Mesendoderm (in vitro differentiated cells): ENCODE data around the gene PRKAG2.

Source experiments
- DNase-seq: peaks from one replicate; pipeline ENCODE4 v3.0.0; 2013
- H2AK5ac ChIP-seq: 2 replicates; pipeline ENCODE4 v1.6.1; 2013; ENCODE audit warnings: low read length, inconsistent platforms
- H2BK120ac ChIP-seq: 2 replicates; pipeline ENCODE4 v1.6.1; 2013; ENCODE audit warnings: low read depth, mild to moderate bottlenecking, low read length, moderate library complexity, mixed read lengths
- H2BK15ac ChIP-seq: replicated peaks from 2 replicates; pipeline ENCODE4 v1.6.1; 2013; ENCODE audit warnings: low read depth, mild to moderate bottlenecking, moderate library complexity
- H2BK5ac ChIP-seq: 2 replicates; pipeline ENCODE4 v1.6.1; 2013; ENCODE audit warnings: low read length, inconsistent platforms
- H3K18ac ChIP-seq: 2 replicates; pipeline ENCODE4 v1.6.1; 2013; ENCODE audit warnings: mild to moderate bottlenecking, low read length, mixed read lengths
- H3K23ac ChIP-seq: one replicate; pipeline ENCODE4 v1.6.1; 2013; ENCODE audit warnings: low read length
- H3K27ac ChIP-seq: 2 replicates; pipeline ENCODE4 v1.5.1; 2013; ENCODE audit warnings: low read depth, mild to moderate bottlenecking, inconsistent platforms, low read length, moderate library complexity
- H3K27me3 ChIP-seq: 2 replicates; pipeline ENCODE4 v1.6.1; 2013; ENCODE audit warnings: low read length, control low read depth, mild to moderate bottlenecking, inconsistent platforms; ENCODE audit not compliant: insufficient read depth, poor library complexity
- H3K36me3 ChIP-seq: 2 replicates; pipeline ENCODE4 v1.6.1; 2013; ENCODE audit warnings: low read length, inconsistent platforms; ENCODE audit not compliant: control insufficient read depth, insufficient read depth
- H3K4ac ChIP-seq: one replicate; pipeline ENCODE4 v1.6.1; 2013; ENCODE audit warnings: low read depth, mild to moderate bottlenecking, low read length, moderate library complexity
- H3K4me1 ChIP-seq: 2 replicates; pipeline ENCODE4 v1.6.1; 2013; ENCODE audit warnings: low read depth, low read length, inconsistent platforms; ENCODE audit not compliant: control insufficient read depth
- H3K4me2 ChIP-seq: 2 replicates; pipeline ENCODE4 v1.6.1; 2013; ENCODE audit warnings: low read length
- H3K4me3 ChIP-seq: 2 replicates; pipeline ENCODE4 v1.5.1; 2013; ENCODE audit warnings: mild to moderate bottlenecking, low read length
- H3K56ac ChIP-seq: one replicate; pipeline ENCODE4 v1.6.1; 2013; ENCODE audit warnings: low read length
- H3K79me1 ChIP-seq: 2 replicates; pipeline ENCODE4 v1.6.1; 2013; ENCODE audit warnings: low read length, inconsistent platforms
- H3K79me2 ChIP-seq: 2 replicates; pipeline ENCODE4 v1.6.1; 2013; ENCODE audit warnings: mild to moderate bottlenecking, low read length; ENCODE audit not compliant: control insufficient read depth, insufficient read depth
- H3K9ac ChIP-seq: 2 replicates; pipeline ENCODE4 v1.6.1; 2013; ENCODE audit warnings: low read length, inconsistent platforms
- H4K5ac ChIP-seq: one replicate; pipeline ENCODE4 v1.6.1; 2013; ENCODE audit warnings: low read length
- H4K8ac ChIP-seq: one replicate; pipeline ENCODE4 v1.6.1; 2013; ENCODE audit warnings: low read depth, mild to moderate bottlenecking, control low read depth, low read length, moderate library complexity
- WGBS: extraction: QIAGEN DNeasy Blood & Tissue Kit; methylation state at CpG from one replicate; pipeline ENCODE4 v1.1.7; 2013; ENCODE audit warnings: low lambda C conversion rate, missing lambda C conversion rate; ENCODE audit not compliant: insufficient coverage; ENCODE audit errors: extremely low coverage; 5-methylcytosine and 5-hydroxymethylcytosine counted together

PRKAG2 gene

GRCh38 chr7:151669762-151670161 is 207.2 kb downstream of the PRKAG2 start:
- no peak overlapping the region for H4K8ac ChIP-seq
- no peak overlapping the region for H3K56ac ChIP-seq
- H2BK120ac ChIP-seq = no peak overlapping the region
- H4K5ac ChIP-seq = no peak overlapping the region
- DNase-seq = no peak
- H3K4me2 ChIP-seq = no peak overlapping the region
- no peak overlapping the region for H3K23ac ChIP-seq
- H3K4ac ChIP-seq = no peak overlapping the region
- H3K79me2 ChIP-seq = no peaks in the 10 kb centered on the region
- no peak overlapping the region for H2AK5ac ChIP-seq
- H3K4me3 ChIP-seq = no peak overlapping the region
- H3K36me3 ChIP-seq = no peaks in the 10 kb centered on the region
- H3K27me3 ChIP-seq = no peaks in the 10 kb centered on the region
- H3K79me1 ChIP-seq = no peaks in the 10 kb centered on the region
- no peak overlapping the region for H3K27ac ChIP-seq
- H3K9ac ChIP-seq = no peak overlapping the region
- H2BK5ac ChIP-seq = no peak overlapping the region
- H3K4me1 ChIP-seq = peaks cover 3% of the 10 kb centered on the region
- H2BK15ac ChIP-seq = no peak overlapping the region
- no peak overlapping the region for H3K18ac ChIP-seq
- WGBS = no CpG with 5 or more reads among the region's 2 CpGs

- Histone ChIP-seq H3K79me1 (no peaks in the 10 kb centered on the region), H3K18ac (no peak overlapping the region), H4K5ac (no peak overlapping the region), H3K79me2 (no peaks in the 10 kb centered on the region), H3K56ac (no peak overlapping the region), H3K36me3 (no peaks in the 10 kb centered on the region), H3K4me3 (no peak overlapping the region), H2BK5ac (no peak overlapping the region), H3K27me3 (no peaks in the 10 kb centered on the region), H3K4me1 (peaks cover 3% of the 10 kb centered on the region), H3K27ac (no peak overlapping the region), H3K4ac (no peak overlapping the region), H2AK5ac (no peak overlapping the region), H3K23ac (no peak overlapping the region), H2BK15ac (no peak overlapping the region), H3K4me2 (no peak overlapping the region), H3K9ac (no peak overlapping the region), H2BK120ac (no peak overlapping the region), H4K8ac (no peak overlapping the region)
- WGBS = no CpG with 5 or more reads among the region's 3 CpGs
- DNase-seq = no peak
Measured at GRCh38 chr7:151666886-151667285, 210.0 kb downstream of the PRKAG2 start.

GRCh38 chr7:151665368-151665767 is 211.5 kb downstream of the PRKAG2 start:
- WGBS = no CpG with 5 or more reads among the region's 6 CpGs
- Histone ChIP-seq H3K4me2 (no peak overlapping the region), H3K36me3 (no peaks in the 10 kb centered on the region), H3K79me2 (no peaks in the 10 kb centered on the region), H3K4me3 (no peak overlapping the region), H2AK5ac (no peak overlapping the region), H4K5ac (no peak overlapping the region), H3K79me1 (no peaks in the 10 kb centered on the region), H3K56ac (no peak overlapping the region), H3K9ac (no peak overlapping the region), H3K4me1 (no peaks in the 10 kb centered on the region), H3K4ac (no peak overlapping the region), H2BK120ac (no peak overlapping the region), H2BK5ac (no peak overlapping the region), H3K27me3 (no peaks in the 10 kb centered on the region), H3K27ac (no peak overlapping the region), H4K8ac (no peak overlapping the region), H2BK15ac (no peak overlapping the region), H3K18ac (peak overlapping the region; percentile 30), H3K23ac (no peak overlapping the region)
- DNase-seq = no peak

- H3K56ac ChIP-seq = no peak overlapping the region
- DNase-seq = no peak
- no peak overlapping the region for H3K4ac ChIP-seq
- H3K18ac ChIP-seq = no peak overlapping the region
- no peak overlapping the region for H3K9ac ChIP-seq
- no peaks in the 10 kb centered on the region for H3K4me1 ChIP-seq
- H3K79me1 ChIP-seq = no peaks in the 10 kb centered on the region
- no peak overlapping the region for H2BK5ac ChIP-seq
- no peaks in the 10 kb centered on the region for H3K27me3 ChIP-seq
- no peak overlapping the region for H2BK120ac ChIP-seq
- no peak overlapping the region for H3K23ac ChIP-seq
- H2AK5ac ChIP-seq = no peak overlapping the region
- H4K8ac ChIP-seq = no peak overlapping the region
- no peaks in the 10 kb centered on the region for H3K79me2 ChIP-seq
- no peak overlapping the region for H4K5ac ChIP-seq
- no peaks in the 10 kb centered on the region for H3K36me3 ChIP-seq
- whole genome bisulfite sequencing = no CpG with 5 or more reads among the region's 3 CpGs
- H3K4me3 ChIP-seq = no peak overlapping the region
- no peak overlapping the region for H3K27ac ChIP-seq
- H2BK15ac ChIP-seq = no peak overlapping the region
- no peak overlapping the region for H3K4me2 ChIP-seq
Measured at GRCh38 chr7:151664268-151664667, 212.6 kb downstream of the PRKAG2 start.

- Histone ChIP-seq H3K4me2 (no peak overlapping the region), H3K36me3 (no peaks in the 10 kb centered on the region), H2BK120ac (no peak overlapping the region), H3K56ac (no peak overlapping the region), H3K18ac (no peak overlapping the region), H4K5ac (no peak overlapping the region), H3K23ac (no peak overlapping the region), H4K8ac (no peak overlapping the region), H3K27me3 (no peaks in the 10 kb centered on the region), H3K79me1 (no peaks in the 10 kb centered on the region), H3K79me2 (no peaks in the 10 kb centered on the region), H2AK5ac (no peak overlapping the region), H3K9ac (no peak overlapping the region), H3K4me1 (no peaks in the 10 kb centered on the region), H2BK15ac (no peak overlapping the region), H2BK5ac (no peak overlapping the region), H3K4ac (no peak overlapping the region), H3K27ac (no peak overlapping the region), H3K4me3 (no peak overlapping the region)
- WGBS = no CpG with 5 or more reads among the region's 13 CpGs
- DNase-seq = no peak
Measured at GRCh38 chr7:151663382-151664100, 213.4 kb downstream of the PRKAG2 start.

GRCh38 chr7:151662251-151662826 is 214.6 kb downstream of the PRKAG2 start:
- Histone ChIP-seq H3K56ac (no peak overlapping the region), H2BK5ac (no peak overlapping the region), H3K79me2 (no peaks in the 10 kb centered on the region), H3K79me1 (no peaks in the 10 kb centered on the region), H3K27ac (no peak overlapping the region), H2AK5ac (no peak overlapping the region), H2BK120ac (no peak overlapping the region), H3K23ac (no peak overlapping the region), H3K4me2 (no peak overlapping the region), H3K18ac (no peak overlapping the region), H3K4ac (no peak overlapping the region), H3K4me1 (no peaks in the 10 kb centered on the region), H4K8ac (no peak overlapping the region), H3K27me3 (no peaks in the 10 kb centered on the region), H4K5ac (no peak overlapping the region), H2BK15ac (no peak overlapping the region), H3K4me3 (no peak overlapping the region), H3K9ac (no peak overlapping the region), H3K36me3 (no peaks in the 10 kb centered on the region)
- no peak for DNase-seq
- WGBS = no CpG with 5 or more reads among the region's 7 CpGs
